ENCODE results near the gene COL15A1. TPM values are rescaled to one million over a fixed set of nuclear protein-coding genes. Genes with fewer than 3 reads are reported as not detected.

Gene COL15A1
- total and polyA plus RNA-seq, 2 donors (not counting 1 experiment from before 2014, with no cell fraction given) = not detected

GRCh38 chr9:99056886-99057664 lies 113.4 kb downstream of the COL15A1 start:
- H3K4me2 ChIP-seq (replicated peaks; ENCODE audit: low read depth, low read length, poor library complexity, severe bottlenecking) = peak overlapping the region; percentile 77
- H3K9me3 ChIP-seq (ENCODE audit: control extremely low read depth in 1 of 3, control insufficient read depth in 2 of 3, insufficient read depth in 1 of 3, low read length in 2 of 3) = no peaks in the 10 kb centered on the region
- Mint-ChIP-seq H3K4me1 (peaks cover 69% of the 10 kb centered on the region), H3K27ac (peak overlapping the region; percentile 88), H3K4me3 (peak overlapping the region; percentile 86), H3K9me3 (ENCODE audit: insufficient read depth) (no peaks in the 10 kb centered on the region), H3K27me3 (no peaks in the 10 kb centered on the region)
- H3K79me2 ChIP-seq (ENCODE audit: control insufficient read depth, insufficient read depth, low read length) = no peaks in the 10 kb centered on the region
- no peaks in the 10 kb centered on the region for H3K36me3 ChIP-seq (replicated peaks in 1 of 2; ENCODE audit: control extremely low read depth in 1 of 2, control insufficient read depth in 1 of 2, extremely low read depth in 1 of 2, insufficient read depth in 2 of 2, low read length in 1 of 2)
- no peaks in the 10 kb centered on the region for H4K20me1 ChIP-seq (ENCODE audit: control insufficient read depth, insufficient read depth, low read length, poor library complexity, severe bottlenecking)
- H3K4me1 ChIP-seq (ENCODE audit: control insufficient read depth in 2 of 2, insufficient read depth in 2 of 2, low read length in 2 of 2) = peaks cover 60 to 71% of the 10 kb centered on the region in 2 donors
- WGBS (ENCODE audit: insufficient coverage) = no CpG with 5 or more reads among the region's 5 CpGs
- no peak overlapping the region for H3K27ac ChIP-seq (ENCODE audit: low read length in 2 of 2)
- TF ChIP-seq CTCF (IDR thresholded peaks at IDR 0.05) (no peak), EZH2 (IDR thresholded peaks at IDR 0.05; ENCODE audit: borderline replicate concordance, insufficient read depth, low read depth, low read length, poor library complexity, severe bottlenecking) (no peak)
- ChIA-PET POLR2A (interaction anchor here (1.3 kb wide), 1 partner anchor 48 kb away, joined by 13 read pairs; the partner anchor contains the start of gene TGFBR1), CTCF (interaction anchor here (0.9 to 3.7 kb wide), 3 partner anchors 48 to 83 kb away, joined by 3 to 17 read pairs (median 4); partner anchors contain the start of gene TGFBR1)
- H3K4me3 ChIP-seq (ENCODE audit: control extremely low read depth in 1 of 5, extremely low read depth in 1 of 5, insufficient read depth in 1 of 5, low read depth in 2 of 5, low read length in 4 of 5) = no peak overlapping the region
- H2AFZ ChIP-seq (ENCODE audit: insufficient read depth, low read depth, low read length, poor library complexity, severe bottlenecking) = no peak overlapping the region
- DNase-seq (peak; percentile 26), ATAC-seq (ENCODE audit: low read depth) (peak; percentile 19)
- intact Hi-C loops (cut with micrococcal nuclease) = loop anchor here (5.0 kb wide), 2 partner anchors 55 to 765 kb away; partner anchors contain the start of gene NR4A3
- H3K27me3 ChIP-seq (replicated peaks in 1 of 4; ENCODE audit: control extremely low read depth in 1 of 4, control insufficient read depth in 3 of 4, insufficient read depth in 4 of 4, low read length in 3 of 4) = no peaks in the 10 kb centered on the region
- H3K9ac ChIP-seq (ENCODE audit: low read length) = peak overlapping the region; percentile 47
